ENCODE measurements around the gene TLX2. TPM values are rescaled to one million over a fixed set of nuclear protein-coding genes. Genes with fewer than 3 reads are reported as not detected.

Gene TLX2
- total and polyA plus RNA-seq, 4 donors: not detected

- Histone ChIP-seq H3K27ac (ENCODE audit: low read depth in 1 of 2, low read length in 2 of 2) (no peak overlapping the region), H3K9me3 (ENCODE audit: control insufficient read depth in 4 of 4, low read length in 3 of 4) (no peaks in the 10 kb centered on the region), H3K9ac (ENCODE audit: low read depth in 1 of 2, low read length in 2 of 2) (no peak overlapping the region), H3K27me3 (ENCODE audit: control insufficient read depth in 4 of 4, insufficient read depth in 4 of 4, low read length in 3 of 4) (no peaks in the 10 kb centered on the region), H3K36me3 (ENCODE audit: control insufficient read depth in 4 of 4, insufficient read depth in 3 of 4, low read depth in 1 of 4, low read length in 3 of 4) (peaks cover 10 to 16% (median 14%) of the 10 kb centered on the region in 4 donors), H3K4me1 (ENCODE audit: control insufficient read depth in 4 of 4, insufficient read depth in 4 of 4, low read length in 3 of 4) (peaks cover 40 to 88% (median 70%) of the 10 kb centered on the region in 4 donors), H3K4me3 (ENCODE audit: low read depth in 1 of 3, low read length in 3 of 3) (no peak overlapping the region)
- no peak for TF ChIP-seq HNF4A (conservative IDR thresholded peaks at IDR 0.05)
- TF ChIP-seq CTCF (IDR thresholded peaks at IDR 0.05; ENCODE audit: low read depth, low read length, missing input control): no peak
- TF ChIP-seq HNF4G (IDR thresholded peaks at IDR 0.05): no peak
- no peak for TF ChIP-seq RAD21 (IDR thresholded peaks at IDR 0.05)
- TF ChIP-seq SP1 (IDR thresholded peaks at IDR 0.05): no peak
- 94% methylated on average over 3 of the region's 3 CpGs for WGBS
- DNase-seq (ENCODE audit: low spot score): no peak
Measured at GRCh38 chr2:74493546-74493945, 20.7 kb upstream of the TLX2 start.

- TF ChIP-seq ZBTB33 (IDR thresholded peaks at IDR 0.05): no peak
- no peak for TF ChIP-seq REST (IDR thresholded peaks at IDR 0.05)
- no peak for TF ChIP-seq RAD21 (IDR thresholded peaks at IDR 0.05)
- no peak for TF ChIP-seq YY1 (IDR thresholded peaks at IDR 0.05)
- TF ChIP-seq GABPA (IDR thresholded peaks at IDR 0.05 in 1 of 2, conservative IDR thresholded peaks at IDR 0.05 in 1 of 2): no peak
- TF ChIP-seq RXRA (IDR thresholded peaks at IDR 0.05): no peak
- TF ChIP-seq MAX (IDR thresholded peaks at IDR 0.05): no peak
- no peak for TF ChIP-seq CTCF (IDR thresholded peaks at IDR 0.05; ENCODE audit: low read depth, low read length, missing input control)
- no peak for TF ChIP-seq ATF3 (IDR thresholded peaks at IDR 0.05)
- no peak for TF ChIP-seq SP1 (IDR thresholded peaks at IDR 0.05)
- TF ChIP-seq JUND (IDR thresholded peaks at IDR 0.05): no peak
- TF ChIP-seq TAF1 (conservative IDR thresholded peaks at IDR 0.05): no peak
- TF ChIP-seq EGR1 (IDR thresholded peaks at IDR 0.05; ENCODE audit: low read depth in 2 of 2): no peak
- TF ChIP-seq NR2F2 (IDR thresholded peaks at IDR 0.05): no peak
- no peak for TF ChIP-seq HNF4G (IDR thresholded peaks at IDR 0.05)
- DNase-seq (ENCODE audit: low spot score): no peak
- Histone ChIP-seq H3K4me3 (ENCODE audit: low read depth in 1 of 3, low read length in 3 of 3) (no peak overlapping the region), H3K27ac (ENCODE audit: low read depth in 1 of 2, low read length in 2 of 2) (no peak overlapping the region), H3K4me1 (ENCODE audit: control insufficient read depth in 4 of 4, insufficient read depth in 4 of 4, low read length in 3 of 4) (peaks cover 36 to 82% (median 65%) of the 10 kb centered on the region in 4 donors), H3K9ac (ENCODE audit: low read depth in 1 of 2, low read length in 2 of 2) (no peak overlapping the region), H3K27me3 (ENCODE audit: control insufficient read depth in 4 of 4, insufficient read depth in 4 of 4, low read length in 3 of 4) (no peaks in the 10 kb centered on the region), H3K36me3 (ENCODE audit: control insufficient read depth in 4 of 4, insufficient read depth in 3 of 4, low read depth in 1 of 4, low read length in 3 of 4) (peaks cover 10 to 16% (median 14%) of the 10 kb centered on the region in 4 donors), H3K9me3 (ENCODE audit: control insufficient read depth in 4 of 4, low read length in 3 of 4) (no peaks in the 10 kb centered on the region)
- WGBS: 90% methylated on average over 1 of the region's 1 CpG
Measured at GRCh38 chr2:74495440-74495839, 18.8 kb upstream of the TLX2 start.

Data from liver (tissue), 9 donors.